GM19455 (cell line): ENCODE measurements around the gene SLC38A8.

ENCODE experiments used
- ATAC-seq: cut with Tn5 transposase; IDR thresholded peaks from one replicate; pipeline ENCODE4 v1.9.1; 2021; ENCODE audit not compliant: unreplicated experiment

Gene SLC38A8

GRCh38 chr16:84042308-84042878, at the start of gene SLC38A8:
TSS of gene SLC38A8 (minus strand) at chr16:84042795. CDS start at chr16:84042157, 638 bp downstream.
- no peak for ATAC-seq

GRCh38 chr16:84091460-84091859, 48.9 kb upstream of the SLC38A8 start:
- ATAC-seq, result no peak

GRCh38 chr16:84090211-84090610, 47.6 kb upstream of the SLC38A8 start:
- ATAC-seq, result no peak

GRCh38 chr16:84088695-84089395, 46.2 kb upstream of the SLC38A8 start:
- peak; percentile 76 for ATAC-seq

- ATAC-seq, result no peak
These were observed 45.0 kb upstream of the SLC38A8 start for GRCh38 chr16:84087466-84088151.

GRCh38 chr16:84087001-84087400, 44.4 kb upstream of the SLC38A8 start:
- no peak for ATAC-seq

- no peak for ATAC-seq
These were observed 43.7 kb upstream of the SLC38A8 start for GRCh38 chr16:84086341-84086740.

- no peak for ATAC-seq
These were observed 43.2 kb upstream of the SLC38A8 start for GRCh38 chr16:84085773-84086172.

- no peak for ATAC-seq
These were observed 42.7 kb upstream of the SLC38A8 start for GRCh38 chr16:84085271-84085667.

GRCh38 chr16:84084570-84085270, 42.1 kb upstream of the SLC38A8 start:
- no peak for ATAC-seq

- no peak for ATAC-seq
These were observed 40.4 kb upstream of the SLC38A8 start for GRCh38 chr16:84082835-84083569.

GRCh38 chr16:84082110-84082509, 39.5 kb upstream of the SLC38A8 start:
- ATAC-seq, result no peak

- ATAC-seq, result no peak
These were observed 38.9 kb upstream of the SLC38A8 start for GRCh38 chr16:84081446-84081989.

GRCh38 chr16:84080813-84081212, 38.2 kb upstream of the SLC38A8 start:
- ATAC-seq, result no peak

- no peak for ATAC-seq
These were observed 37.8 kb upstream of the SLC38A8 start for GRCh38 chr16:84080378-84080777.

- ATAC-seq, result no peak
These were observed 37.1 kb upstream of the SLC38A8 start for GRCh38 chr16:84079664-84080063.

- no peak for ATAC-seq
These were observed 32.8 kb upstream of the SLC38A8 start for GRCh38 chr16:84075376-84075775.

- no peak for ATAC-seq
These were observed 32.1 kb upstream of the SLC38A8 start for GRCh38 chr16:84074721-84075120.

- ATAC-seq, result no peak
These were observed 29.4 kb upstream of the SLC38A8 start for GRCh38 chr16:84072014-84072413.

- no peak for ATAC-seq
These were observed 28.5 kb upstream of the SLC38A8 start for GRCh38 chr16:84071121-84071520.

GRCh38 chr16:84069540-84069939, 26.9 kb upstream of the SLC38A8 start:
- ATAC-seq, result no peak
